LNCaP clone FGC (cell line): ENCODE measurements around the gene C1orf174.

ENCODE experiments used
- DNase-seq: peaks from one replicate; pipeline ENCODE4 v3.0.0-alpha.2; 2011; ENCODE audit warnings: low read depth
- H3K4me3 ChIP-seq: 2 replicates; pipeline ENCODE4 v1.5.1; 2011; ENCODE audit warnings: mild to moderate bottlenecking, low read depth, low read length, control low read depth
- TF ChIP-seq, protein P1 (sequence below): IDR thresholded peaks from 2 replicates; pipeline ENCODE4 v1.5.1; 2012; ENCODE audit warnings: mild to moderate bottlenecking; ENCODE audit not compliant: control insufficient read depth, insufficient read depth; ENCODE audit errors: extremely low read depth

The C1orf174 gene

DNA sequence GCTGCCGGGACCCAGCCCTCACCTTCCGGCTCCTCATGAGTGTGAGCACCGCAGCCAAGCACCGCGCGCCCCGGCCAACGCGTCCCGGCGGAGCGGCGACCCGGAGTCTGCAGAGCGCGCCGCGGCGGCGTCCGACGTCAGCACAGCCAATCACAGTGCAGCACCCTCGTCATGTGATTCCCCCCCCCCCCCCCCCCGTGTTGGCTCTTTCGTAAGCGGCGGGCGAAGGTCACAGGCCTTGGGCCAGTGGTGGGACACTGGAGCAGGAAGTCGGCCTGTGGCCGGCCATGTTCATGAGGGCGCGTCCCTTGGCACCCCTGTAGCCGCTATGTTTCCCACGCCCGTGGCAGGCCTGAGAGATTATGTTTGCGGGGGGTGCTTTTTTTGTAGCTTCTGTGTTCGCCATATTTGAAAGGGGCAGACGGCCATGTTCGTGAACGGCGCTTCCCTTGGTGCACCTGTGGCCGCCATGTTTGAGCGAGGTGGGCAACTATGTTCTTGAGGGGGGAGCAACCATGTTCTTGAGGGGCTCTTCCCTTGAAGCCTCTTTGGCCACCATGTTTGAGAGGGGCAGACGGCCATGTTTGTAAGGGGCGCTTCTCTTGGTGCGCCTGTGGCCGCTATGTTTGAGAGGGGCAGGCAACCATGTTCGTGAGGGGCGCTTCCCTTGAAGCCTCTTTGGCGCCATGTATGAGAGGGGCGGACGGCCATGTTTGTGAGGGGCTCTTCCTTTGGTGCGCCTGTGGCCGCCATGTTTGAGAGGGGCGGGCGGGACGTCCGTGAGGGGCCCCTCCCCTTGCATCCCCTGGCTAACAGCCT, at the start of gene C1orf174:
C1orf174 (minus strand) TSS at position 123 of the 819 bp plus-strand sequence; CDS start at position 37, 86 bp downstream.
- H3K4me3 ChIP-seq, result peak within 1 kb of the TSS; percentile 82
- DNase-seq, result peak; percentile 93
- TF ChIP-seq, protein P1, sequence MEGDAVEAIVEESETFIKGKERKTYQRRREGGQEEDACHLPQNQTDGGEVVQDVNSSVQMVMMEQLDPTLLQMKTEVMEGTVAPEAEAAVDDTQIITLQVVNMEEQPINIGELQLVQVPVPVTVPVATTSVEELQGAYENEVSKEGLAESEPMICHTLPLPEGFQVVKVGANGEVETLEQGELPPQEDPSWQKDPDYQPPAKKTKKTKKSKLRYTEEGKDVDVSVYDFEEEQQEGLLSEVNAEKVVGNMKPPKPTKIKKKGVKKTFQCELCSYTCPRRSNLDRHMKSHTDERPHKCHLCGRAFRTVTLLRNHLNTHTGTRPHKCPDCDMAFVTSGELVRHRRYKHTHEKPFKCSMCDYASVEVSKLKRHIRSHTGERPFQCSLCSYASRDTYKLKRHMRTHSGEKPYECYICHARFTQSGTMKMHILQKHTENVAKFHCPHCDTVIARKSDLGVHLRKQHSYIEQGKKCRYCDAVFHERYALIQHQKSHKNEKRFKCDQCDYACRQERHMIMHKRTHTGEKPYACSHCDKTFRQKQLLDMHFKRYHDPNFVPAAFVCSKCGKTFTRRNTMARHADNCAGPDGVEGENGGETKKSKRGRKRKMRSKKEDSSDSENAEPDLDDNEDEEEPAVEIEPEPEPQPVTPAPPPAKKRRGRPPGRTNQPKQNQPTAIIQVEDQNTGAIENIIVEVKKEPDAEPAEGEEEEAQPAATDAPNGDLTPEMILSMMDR, result no peak

DNA sequence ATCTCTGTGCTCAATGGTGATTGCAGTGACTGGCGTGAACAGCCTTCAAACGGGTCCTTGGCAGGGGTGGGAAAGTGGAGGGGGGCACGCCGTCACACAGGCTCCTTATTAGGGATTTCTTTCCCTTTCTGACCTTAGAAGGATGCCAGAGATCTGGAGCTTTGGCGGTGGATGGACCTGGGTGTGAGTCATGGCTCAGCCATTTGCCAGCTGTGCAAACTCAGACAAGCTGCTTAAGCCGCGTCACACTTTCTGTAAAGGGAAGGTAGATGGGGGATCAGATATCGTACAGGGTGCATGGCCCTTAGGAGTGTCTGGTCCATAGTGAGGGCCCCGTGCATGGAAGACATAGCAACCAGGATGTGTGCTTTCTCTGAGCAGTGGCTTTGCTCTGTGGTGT, 48.3 kb upstream of the C1orf174 start:
- TF ChIP-seq, protein P1, result no peak
- no peak for DNase-seq
- H3K4me3 ChIP-seq, result no peak overlapping the region

DNA sequence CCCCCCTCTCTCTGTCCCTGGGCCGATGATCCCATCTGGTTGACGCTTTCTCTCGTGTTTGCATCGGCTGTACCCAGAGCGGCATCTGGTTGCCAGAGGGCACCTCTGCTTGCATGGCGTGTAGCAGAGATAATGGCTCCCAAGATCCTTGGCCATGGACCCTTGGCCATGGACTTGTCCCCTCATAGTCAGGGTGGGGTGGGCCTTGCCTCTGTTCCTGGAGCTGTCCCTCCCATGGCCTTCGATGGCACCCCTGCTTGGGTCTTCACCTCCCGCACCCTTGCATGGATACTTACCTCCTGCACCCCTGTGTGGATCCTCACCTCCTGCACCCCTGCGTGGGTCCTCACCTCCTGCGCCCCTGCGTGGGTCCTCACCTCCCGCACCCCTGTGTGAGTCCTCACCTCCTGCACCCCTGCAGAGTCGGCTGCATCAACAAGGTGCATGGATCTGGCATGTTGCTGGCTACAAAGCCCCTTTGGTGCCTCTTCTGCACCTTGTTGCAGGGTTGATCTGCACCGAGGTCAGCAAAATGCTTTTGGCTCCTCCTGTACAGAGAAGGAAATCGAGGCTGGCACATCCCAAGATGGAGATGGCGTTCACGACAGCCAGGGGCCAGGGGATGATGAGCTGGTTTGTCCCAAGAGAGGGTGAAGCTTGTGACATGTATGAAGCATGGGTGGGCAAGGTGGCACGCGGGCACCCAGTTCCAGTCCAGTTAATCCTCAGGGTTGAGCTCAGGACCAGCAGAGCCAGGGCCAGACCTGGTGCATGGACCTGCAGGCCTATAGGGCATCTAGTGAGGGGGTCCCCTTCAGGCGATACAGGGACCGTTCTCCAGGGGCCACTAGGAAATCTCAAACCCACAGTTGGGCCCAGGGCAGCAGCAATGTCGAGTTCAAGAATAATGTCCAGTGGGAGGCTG, 46.1 kb upstream of the C1orf174 start:
- TF ChIP-seq, protein P1, result no peak
- H3K4me3 ChIP-seq, result no peak overlapping the region
- DNase-seq, result no peak

DNA sequence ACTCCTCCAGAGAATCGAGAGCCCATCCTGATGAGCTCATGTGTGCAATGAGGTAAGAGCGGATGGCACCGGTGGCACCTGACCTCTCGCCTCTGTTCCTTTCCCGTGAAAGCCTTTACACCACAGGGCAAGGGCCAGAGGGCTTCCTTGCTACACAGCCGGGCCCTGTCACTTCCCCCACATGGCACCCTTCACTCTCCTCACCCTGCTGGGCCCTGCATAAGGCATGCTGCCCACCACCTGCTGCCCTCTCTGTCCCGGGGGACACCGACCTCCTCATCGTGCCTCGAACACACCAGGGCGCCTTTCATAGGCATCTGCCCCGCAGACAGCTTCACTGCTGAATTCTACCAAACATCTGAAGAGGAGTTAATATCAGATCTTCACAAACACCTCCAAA, 45.1 kb upstream of the C1orf174 start:
- H3K4me3 ChIP-seq, result no peak overlapping the region
- TF ChIP-seq, protein P1, result no peak
- DNase-seq, result no peak

DNA sequence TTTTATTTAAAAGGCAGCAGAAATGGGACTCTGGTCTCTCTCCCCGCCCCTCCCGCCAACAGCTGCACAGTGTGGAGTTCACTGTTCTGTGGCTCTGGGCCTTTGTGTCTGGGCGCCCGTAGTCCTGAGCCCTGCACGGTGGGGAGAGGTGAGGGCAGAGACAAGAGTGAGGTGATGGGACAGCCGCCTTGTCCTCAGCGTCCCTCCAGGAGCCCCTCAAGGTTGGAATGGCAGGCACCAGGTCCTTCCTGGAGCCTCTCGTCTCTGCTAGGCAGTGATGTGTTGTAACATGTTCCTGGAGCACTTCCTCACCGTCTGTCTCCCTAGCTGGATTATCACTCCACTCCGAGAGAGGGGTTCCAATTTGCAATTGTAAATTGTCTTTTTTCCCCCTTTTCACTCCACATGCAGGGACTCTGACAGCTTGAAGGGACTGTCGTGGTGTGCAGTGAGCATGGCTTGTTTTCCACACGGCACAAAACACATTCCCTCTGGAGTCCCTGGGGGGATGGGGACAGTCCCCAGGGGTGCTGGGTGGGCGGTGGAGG, 44.6 kb upstream of the C1orf174 start:
- no peak for DNase-seq
- H3K4me3 ChIP-seq, result no peak overlapping the region
- TF ChIP-seq, protein P1, result no peak

DNA sequence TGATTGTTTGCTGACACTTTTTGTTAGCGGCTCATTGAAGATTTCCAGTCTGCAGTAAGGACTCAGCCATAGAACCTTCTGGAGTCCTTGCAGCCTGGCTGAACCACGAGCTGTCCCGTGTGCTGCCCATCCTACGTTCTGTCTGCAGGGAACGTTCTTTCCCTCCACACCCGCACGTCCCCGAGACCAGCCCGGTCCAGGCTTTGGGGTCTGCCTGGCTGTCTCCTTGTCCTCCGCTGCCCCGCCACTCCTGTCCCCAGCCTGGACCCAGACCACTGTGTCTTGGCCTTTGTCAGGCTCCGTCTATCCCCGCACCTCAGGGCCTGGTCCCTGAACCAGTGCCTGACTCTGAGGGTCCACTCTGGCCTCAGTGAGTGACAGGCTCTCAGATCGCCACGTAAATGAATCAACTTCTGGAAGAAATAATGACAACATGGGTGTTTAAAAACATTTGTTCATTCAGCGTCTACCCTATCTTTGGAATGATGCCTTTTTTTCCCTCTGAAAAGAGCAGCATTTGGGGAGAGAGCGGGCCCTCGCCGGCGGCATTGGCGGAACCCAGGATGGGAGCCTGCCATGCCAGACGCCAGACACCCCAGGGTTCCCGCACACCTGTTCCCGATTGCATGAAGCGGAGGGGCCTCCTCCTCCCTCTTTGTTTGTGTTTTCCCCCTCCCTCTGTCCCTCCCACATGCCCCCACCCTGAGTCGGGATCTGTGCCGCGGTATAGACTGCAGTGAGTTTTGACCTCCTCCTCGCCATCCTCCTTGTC, 43.9 kb upstream of the C1orf174 start:
- DNase-seq, result no peak
- no peak overlapping the region for H3K4me3 ChIP-seq
- TF ChIP-seq, protein P1, result no peak
